Large intestine (tissue), 3 donors: Measurements from ENCODE around the gene RPS8. TPM values are rescaled to one million over a fixed set of nuclear protein-coding genes. Genes with fewer than 3 reads are reported as not detected.

Source experiments
- DNase-seq, 2 donors: peaks; one replicate each; pipeline versions ENCODE4 v3.0.0 to v3.0.0-alpha.2; 2013
- H3K27ac ChIP-seq: one replicate; pipeline ENCODE4 v1.5.1; 2013; ENCODE audit warnings: low read length
- H3K27me3 ChIP-seq: 2 replicates; pipeline ENCODE4 v1.6.1; 2013; ENCODE audit warnings: low read length; ENCODE audit not compliant: control insufficient read depth, insufficient read depth
- H3K36me3 ChIP-seq: 2 replicates; pipeline ENCODE4 v1.6.1; 2013; ENCODE audit warnings: low read length; ENCODE audit not compliant: control insufficient read depth, insufficient read depth
- H3K4me1 ChIP-seq: one replicate; pipeline ENCODE4 v1.6.1; 2013; ENCODE audit warnings: low read length; ENCODE audit not compliant: control insufficient read depth, insufficient read depth
- H3K4me3 ChIP-seq: one replicate; pipeline ENCODE4 v1.5.1; 2013; ENCODE audit warnings: low read length
- H3K9me3 ChIP-seq: one replicate; pipeline ENCODE4 v1.6.1; 2013; ENCODE audit warnings: mild to moderate bottlenecking, low read depth, low read length, moderate library complexity; ENCODE audit not compliant: control insufficient read depth
- WGBS: methylation state at CpG from one replicate; pipeline ENCODE4 v1.1.5; 2013; ENCODE audit warnings: low lambda C conversion rate; ENCODE audit not compliant: insufficient coverage; 5-methylcytosine and 5-hydroxymethylcytosine counted together
- polyA plus RNA-seq: library from polyadenylated mRNA; unstranded; fragments of 120-200 nt; gene quantifications from one replicate; pipeline ENCODE4 v1.2.1, GENCODE V29; 2013

RPS8 gene
- polyA plus RNA-seq, 1 donor = 2,680 TPM

- Histone ChIP-seq H3K27ac (no peak overlapping the region), H3K9me3 (no peaks in the 10 kb centered on the region), H3K4me1 (peaks cover 16% of the 10 kb centered on the region), H3K36me3 (peaks cover 34% of the 10 kb centered on the region), H3K27me3 (no peaks in the 10 kb centered on the region), H3K4me3 (no peak overlapping the region)
- DNase-seq = no peak
- no CpG with 5 or more reads among the region's 14 CpGs for WGBS
These were observed 2.2 kb downstream of the RPS8 start for GRCh38 chr1:44777547-44777946.

DNA sequence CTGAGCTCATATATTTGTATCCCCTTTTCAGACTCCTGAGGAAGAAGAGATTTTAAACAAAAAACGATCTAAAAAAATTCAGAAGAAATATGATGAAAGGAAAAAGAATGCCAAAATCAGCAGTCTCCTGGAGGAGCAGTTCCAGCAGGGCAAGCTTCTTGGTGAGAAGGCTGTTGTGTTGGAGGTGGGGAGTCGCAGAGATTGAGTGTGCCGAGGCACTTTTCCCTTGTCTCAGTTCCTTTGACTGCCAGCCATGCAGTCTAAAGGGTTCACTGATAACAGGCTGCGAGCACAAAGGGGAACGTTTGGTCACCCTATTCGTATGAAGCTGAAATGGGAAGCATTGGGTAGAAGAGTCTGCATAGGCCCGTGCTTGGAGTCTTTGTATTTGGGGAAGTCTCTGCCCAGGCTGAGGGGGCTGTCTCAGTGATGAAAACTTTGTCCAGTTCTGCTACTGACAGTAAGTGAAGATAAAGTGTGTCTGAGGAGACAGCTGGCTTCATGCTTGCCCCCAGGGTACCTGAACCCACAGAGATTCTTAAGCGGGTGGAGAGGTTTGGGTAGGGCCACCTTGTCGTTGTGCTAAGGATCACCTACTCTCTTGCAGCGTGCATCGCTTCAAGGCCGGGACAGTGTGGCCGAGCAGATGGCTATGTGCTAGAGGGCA is 2.8 kb downstream of the RPS8 start:
- H3K4me1 ChIP-seq = peaks cover 16% of the 10 kb centered on the region
- WGBS = no CpG with 5 or more reads among the region's 13 CpGs
- no peak overlapping the region for H3K4me3 ChIP-seq
- no peak overlapping the region for H3K27ac ChIP-seq
- H3K9me3 ChIP-seq = no peaks in the 10 kb centered on the region
- no peak for DNase-seq
- peaks cover 34% of the 10 kb centered on the region for H3K36me3 ChIP-seq
- no peaks in the 10 kb centered on the region for H3K27me3 ChIP-seq

- no peak overlapping the region for H3K4me3 ChIP-seq
- WGBS = no CpG with 5 or more reads among the region's 6 CpGs
- no peaks in the 10 kb centered on the region for H3K9me3 ChIP-seq
- no peaks in the 10 kb centered on the region for H3K27me3 ChIP-seq
- peaks cover 20% of the 10 kb centered on the region for H3K4me1 ChIP-seq
- no peak overlapping the region for H3K27ac ChIP-seq
- DNase-seq = no peak
- H3K36me3 ChIP-seq = peaks cover 34% of the 10 kb centered on the region
These were observed 3.6 kb downstream of the RPS8 start for GRCh38 chr1:44778705-44779576.

DNA sequence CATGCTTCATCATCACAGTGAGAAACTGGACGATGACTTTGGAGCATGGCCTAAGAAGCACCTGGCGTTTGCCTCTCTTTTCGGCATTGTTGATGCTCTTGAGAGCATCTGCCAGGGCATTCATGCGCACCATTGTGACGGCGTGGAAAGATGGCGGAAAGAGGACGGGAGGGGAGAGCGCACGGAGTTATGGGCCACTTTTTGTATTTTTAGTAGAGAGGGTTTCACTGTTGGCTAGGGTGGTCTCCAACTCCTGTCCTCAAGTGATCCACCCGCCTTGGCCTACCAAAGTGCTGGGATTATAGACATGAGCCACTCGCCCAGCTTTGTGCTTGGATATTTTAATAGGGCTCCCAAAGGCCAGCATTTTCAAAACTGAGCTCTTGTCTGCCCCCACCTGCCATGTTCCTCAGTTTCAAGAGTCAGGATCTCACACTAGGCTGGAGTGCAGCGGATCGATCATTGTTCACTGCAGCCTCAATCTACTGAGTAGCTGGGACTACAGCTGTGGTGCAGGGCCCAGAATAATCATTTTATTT is 5.3 kb downstream of the RPS8 start:
- peaks cover 34% of the 10 kb centered on the region for H3K36me3 ChIP-seq
- no peak overlapping the region for H3K4me3 ChIP-seq
- peaks cover 33% of the 10 kb centered on the region for H3K4me1 ChIP-seq
- H3K27me3 ChIP-seq = no peaks in the 10 kb centered on the region
- H3K27ac ChIP-seq = no peak overlapping the region
- 100% methylated on average over 1 of the region's 14 CpGs for WGBS
- no peak for DNase-seq
- H3K9me3 ChIP-seq = no peaks in the 10 kb centered on the region

DNA sequence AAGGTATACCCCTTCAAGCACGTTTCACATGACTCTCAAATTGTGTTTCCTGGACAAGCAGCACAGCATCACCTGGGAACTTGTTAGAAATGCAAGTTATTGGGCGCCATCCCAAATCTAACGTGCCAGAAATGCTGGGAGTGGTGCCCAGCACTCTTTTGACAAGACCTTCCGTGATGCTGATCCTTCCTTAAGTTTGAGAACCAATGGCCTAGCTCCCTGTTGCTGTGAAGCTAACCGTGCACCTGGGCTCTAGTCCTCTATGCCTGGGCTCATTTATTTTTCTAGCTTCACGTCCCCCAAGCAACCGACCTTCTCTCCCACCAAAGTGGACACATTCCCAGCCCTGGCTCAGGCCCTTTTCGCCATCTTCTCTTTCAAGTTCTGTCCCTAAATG is 8.4 kb downstream of the RPS8 start:
- Histone ChIP-seq H3K27ac (no peak overlapping the region), H3K4me3 (peak overlapping the region; percentile 42), H3K4me1 (peaks cover 24% of the 10 kb centered on the region), H3K36me3 (peaks cover 11% of the 10 kb centered on the region), H3K9me3 (peaks cover 2% of the 10 kb centered on the region), H3K27me3 (no peaks in the 10 kb centered on the region)
- no peak for DNase-seq
- WGBS = no CpG with 5 or more reads among the region's 8 CpGs

DNA sequence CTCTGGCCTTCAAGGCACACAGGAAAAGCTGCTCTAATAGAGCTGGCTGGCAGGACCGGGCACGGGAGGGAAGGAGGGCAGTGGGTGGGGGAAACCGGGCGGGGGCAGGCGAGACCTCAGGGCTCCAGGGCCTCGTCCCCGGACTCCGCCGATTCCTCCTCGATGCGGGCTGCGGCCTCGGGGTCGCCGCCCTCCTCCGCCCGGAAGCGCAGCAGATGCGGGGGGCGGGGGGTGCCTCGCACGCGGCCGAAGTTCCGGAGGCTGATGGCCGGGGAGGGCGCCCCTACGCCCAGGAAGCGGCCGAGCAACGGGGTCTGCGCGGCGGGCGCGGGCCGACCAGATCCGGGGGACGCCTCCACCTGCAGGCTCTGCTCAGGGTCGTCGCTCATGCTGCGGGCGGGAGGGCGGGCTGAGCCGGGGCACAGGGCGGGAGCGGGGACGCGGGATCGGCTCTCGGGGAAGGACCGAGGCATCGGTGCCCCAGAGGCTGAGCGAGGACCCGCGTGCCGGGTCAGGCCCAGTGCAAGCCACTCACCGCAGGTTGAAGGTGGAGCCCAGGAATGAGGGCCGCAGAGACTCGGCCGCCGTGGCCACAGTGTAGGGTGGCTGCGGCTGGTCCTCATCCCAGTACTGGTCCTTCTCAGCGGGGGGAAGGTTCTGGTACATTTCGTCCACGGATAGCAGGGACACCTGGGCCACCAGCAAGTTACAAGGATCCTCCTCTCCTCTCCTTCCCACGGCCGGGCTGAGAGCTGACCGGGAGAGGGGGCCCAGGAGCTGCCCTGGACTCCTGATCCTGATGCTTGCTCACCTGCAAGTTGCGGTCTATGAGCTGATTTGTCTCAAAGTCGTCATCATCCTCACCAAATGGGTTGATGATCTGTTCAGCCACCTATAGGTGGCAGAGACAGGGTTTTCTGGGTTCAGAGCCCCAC is 9.0 kb downstream of the RPS8 start:
- DNase-seq = peak in 1 of 2 donors; percentile 65

GRCh38 chr1:44785029-44785380 is 9.7 kb downstream of the RPS8 start:
- WGBS = no CpG with 5 or more reads among the region's 6 CpGs
- Histone ChIP-seq H3K4me1 (peaks cover 24% of the 10 kb centered on the region), H3K27me3 (no peaks in the 10 kb centered on the region), H3K27ac (no peak overlapping the region), H3K36me3 (peaks cover 6% of the 10 kb centered on the region), H3K9me3 (peaks cover 2% of the 10 kb centered on the region), H3K4me3 (peak overlapping the region; percentile 53)
- no peak for DNase-seq

More for the DNA sequence above, 9.0 kb downstream of the RPS8 start:
- Histone ChIP-seq H3K9me3 (peaks cover 2% of the 10 kb centered on the region), H3K27ac (no peak overlapping the region), H3K4me3 (peak overlapping the region; percentile 53), H3K27me3 (no peaks in the 10 kb centered on the region), H3K4me1 (peaks cover 24% of the 10 kb centered on the region), H3K36me3 (peaks cover 8% of the 10 kb centered on the region)
- WGBS = no CpG with 5 or more reads among the region's 71 CpGs

GRCh38 chr1:44785501-44786137 is 10.3 kb downstream of the RPS8 start:
- Histone ChIP-seq H3K36me3 (peaks cover 2% of the 10 kb centered on the region), H3K4me3 (peak overlapping the region; percentile 56), H3K27me3 (no peaks in the 10 kb centered on the region), H3K9me3 (peaks cover 2% of the 10 kb centered on the region), H3K4me1 (peaks cover 24% of the 10 kb centered on the region), H3K27ac (no peak overlapping the region)
- DNase-seq = no peak
- WGBS = no CpG with 5 or more reads among the region's 11 CpGs

GRCh38 chr1:44786138-44786840 is 10.9 kb downstream of the RPS8 start:
- peaks cover 25% of the 10 kb centered on the region for H3K4me1 ChIP-seq
- peaks cover 2% of the 10 kb centered on the region for H3K9me3 ChIP-seq
- H3K27ac ChIP-seq = no peak overlapping the region
- peak; percentile 72 to 86 for DNase-seq
- no CpG with 5 or more reads among the region's 49 CpGs for WGBS
- peak overlapping the region; percentile 56 for H3K4me3 ChIP-seq
- H3K36me3 ChIP-seq = no peaks in the 10 kb centered on the region
- no peaks in the 10 kb centered on the region for H3K27me3 ChIP-seq
